ENCODE results near the gene UBD.

GRCh38 chr6:29520232-29520631 lies 39.3 kb downstream of the UBD start:
- no peak for TF ChIP-seq CTCF (IDR thresholded peaks at IDR 0.05)
- no peak for TF ChIP-seq POLR2AphosphoS5 (IDR thresholded peaks at IDR 0.05)
- TF ChIP-seq POLR2A (IDR thresholded peaks at IDR 0.05): no peak
